HUES64 (cell line): ENCODE data around the gene KLF13.

Experiments
- H3K27ac ChIP-seq: 2 replicates; pipeline ENCODE4 v1.7.0; 2013; ENCODE audit warnings: low read depth, low read length, inconsistent platforms
- H3K27me3 ChIP-seq: 2 replicates; pipeline ENCODE4 v1.6.1; 2013; ENCODE audit warnings: mild to moderate bottlenecking, low read length; ENCODE audit not compliant: insufficient read depth
- H3K36me3 ChIP-seq: 2 replicates; pipeline ENCODE4 v1.6.1; 2013; ENCODE audit warnings: mild to moderate bottlenecking, low read length; ENCODE audit not compliant: insufficient read depth
- H3K4me1 ChIP-seq: 2 replicates; pipeline ENCODE4 v1.6.1; 2013; ENCODE audit warnings: mild to moderate bottlenecking, low read length, moderate library complexity; ENCODE audit not compliant: insufficient read depth
- H3K4me3 ChIP-seq: 2 replicates; pipeline ENCODE4 v1.5.1; 2013; ENCODE audit warnings: mild to moderate bottlenecking, low read length, moderate library complexity
- H3K9ac ChIP-seq: 2 replicates; pipeline ENCODE4 v1.6.1; 2013; ENCODE audit warnings: mild to moderate bottlenecking, low read depth, low read length
- H3K9me3 ChIP-seq: 2 replicates; pipeline ENCODE4 v1.6.1; 2013; ENCODE audit warnings: low read depth, low read length; ENCODE audit not compliant: insufficient read depth
- WGBS: fragments of 150-250, 120-280 bp; methylation state at CpG from one replicate; pipeline ENCODE4 v1.1.7; 2013; ENCODE audit warnings: missing lambda C conversion rate; 5-methylcytosine and 5-hydroxymethylcytosine counted together

The KLF13 gene

GRCh38 chr15:31361764-31362515 is 35.3 kb downstream of the KLF13 start:
- Histone ChIP-seq H3K27me3 (no peaks in the 10 kb centered on the region), H3K4me3 (no peak overlapping the region), H3K4me1 (peaks cover 51% of the 10 kb centered on the region), H3K36me3 (no peaks in the 10 kb centered on the region), H3K9me3 (no peaks in the 10 kb centered on the region), H3K9ac (no peak overlapping the region), H3K27ac (0 out of 2 replicates have a peak overlapping the region, but pooled peaks have one; percentile 32)
- 58% methylated on average over 6 of the region's 6 CpGs for WGBS

- H3K27me3 ChIP-seq: no peaks in the 10 kb centered on the region
- H3K27ac ChIP-seq: no peak overlapping the region
- H3K36me3 ChIP-seq: no peaks in the 10 kb centered on the region
- 74% methylated on average over 5 of the region's 5 CpGs for WGBS
- no peak overlapping the region for H3K9ac ChIP-seq
- no peaks in the 10 kb centered on the region for H3K9me3 ChIP-seq
- peaks cover 60% of the 10 kb centered on the region for H3K4me1 ChIP-seq
- no peak overlapping the region for H3K4me3 ChIP-seq
Observed at GRCh38 chr15:31362886-31363285, 36.3 kb downstream of the KLF13 start.

GRCh38 chr15:31364301-31365031 is 37.8 kb downstream of the KLF13 start:
- Histone ChIP-seq H3K9me3 (no peaks in the 10 kb centered on the region), H3K9ac (no peak overlapping the region), H3K4me1 (peaks cover 63% of the 10 kb centered on the region), H3K4me3 (no peak overlapping the region), H3K36me3 (no peaks in the 10 kb centered on the region), H3K27ac (no peak overlapping the region), H3K27me3 (no peaks in the 10 kb centered on the region)
- 62% methylated on average over 10 of the region's 10 CpGs for WGBS

GRCh38 chr15:31365032-31365654 is 38.5 kb downstream of the KLF13 start:
- no peak overlapping the region for H3K27ac ChIP-seq
- 50% methylated on average over 10 of the region's 10 CpGs for WGBS
- H3K9me3 ChIP-seq: no peaks in the 10 kb centered on the region
- H3K27me3 ChIP-seq: no peaks in the 10 kb centered on the region
- H3K36me3 ChIP-seq: no peaks in the 10 kb centered on the region
- H3K4me3 ChIP-seq: no peak overlapping the region
- no peak overlapping the region for H3K9ac ChIP-seq
- H3K4me1 ChIP-seq: peaks cover 63% of the 10 kb centered on the region

- Histone ChIP-seq H3K9me3 (no peaks in the 10 kb centered on the region), H3K4me3 (no peak overlapping the region), H3K9ac (peak overlapping the region; percentile 27; the same call in 1 of the 2 replicates), H3K36me3 (no peaks in the 10 kb centered on the region), H3K27ac (peak overlapping the region; percentile 30; the same call in 1 of the 2 replicates), H3K27me3 (no peaks in the 10 kb centered on the region), H3K4me1 (peaks cover 60% of the 10 kb centered on the region)
- WGBS: 18% methylated on average over 22 of the region's 22 CpGs
Observed at GRCh38 chr15:31365655-31366127, 39.1 kb downstream of the KLF13 start.

DNA sequence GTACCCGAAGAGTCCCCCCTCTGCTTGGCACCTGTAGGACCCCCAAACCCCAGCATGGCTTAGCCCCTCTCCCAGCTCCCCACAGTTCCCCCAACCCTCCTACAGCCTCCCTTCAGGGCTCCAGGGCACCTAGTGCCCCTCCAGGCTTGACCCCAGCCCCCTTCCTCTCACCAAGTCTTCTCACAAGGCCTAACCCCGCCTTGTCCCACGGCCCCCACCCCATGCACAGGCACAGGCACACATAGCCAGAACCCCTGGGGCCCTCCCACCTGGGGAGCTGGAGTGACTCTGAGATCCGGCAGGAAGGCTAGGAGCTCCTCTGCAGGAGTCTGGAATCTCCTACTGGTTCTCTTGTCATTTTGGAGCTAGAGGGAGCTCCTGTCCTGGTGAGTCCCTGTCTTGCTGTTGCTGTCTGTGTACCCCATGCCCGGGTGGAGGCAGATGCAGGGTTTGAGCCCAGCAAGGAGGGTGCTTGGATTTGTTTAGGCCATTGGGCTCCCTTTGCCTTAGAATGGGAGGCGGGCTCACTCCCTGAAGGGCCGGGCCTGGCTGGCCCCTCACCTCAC is 39.6 kb downstream of the KLF13 start:
- WGBS: 27% methylated on average over 7 of the region's 7 CpGs
- H3K9ac ChIP-seq: no peak overlapping the region; the same call in 1 of the 2 replicates
- H3K4me3 ChIP-seq: 0 out of 2 replicates have a peak overlapping the region, but pooled peaks have one; percentile 8
- H3K27ac ChIP-seq: peak overlapping the region; percentile 48; the same call in 1 of the 2 replicates
- peaks cover 54% of the 10 kb centered on the region for H3K4me1 ChIP-seq
- H3K9me3 ChIP-seq: no peaks in the 10 kb centered on the region
- H3K36me3 ChIP-seq: no peaks in the 10 kb centered on the region
- H3K27me3 ChIP-seq: no peaks in the 10 kb centered on the region

GRCh38 chr15:31367021-31367729 is 40.5 kb downstream of the KLF13 start:
- no peaks in the 10 kb centered on the region for H3K36me3 ChIP-seq
- no peak overlapping the region for H3K9ac ChIP-seq
- H3K9me3 ChIP-seq: no peaks in the 10 kb centered on the region
- 82% methylated on average over 11 of the region's 11 CpGs for WGBS
- H3K27ac ChIP-seq: no peak overlapping the region
- peaks cover 51% of the 10 kb centered on the region for H3K4me1 ChIP-seq
- no peak overlapping the region for H3K4me3 ChIP-seq
- no peaks in the 10 kb centered on the region for H3K27me3 ChIP-seq

DNA sequence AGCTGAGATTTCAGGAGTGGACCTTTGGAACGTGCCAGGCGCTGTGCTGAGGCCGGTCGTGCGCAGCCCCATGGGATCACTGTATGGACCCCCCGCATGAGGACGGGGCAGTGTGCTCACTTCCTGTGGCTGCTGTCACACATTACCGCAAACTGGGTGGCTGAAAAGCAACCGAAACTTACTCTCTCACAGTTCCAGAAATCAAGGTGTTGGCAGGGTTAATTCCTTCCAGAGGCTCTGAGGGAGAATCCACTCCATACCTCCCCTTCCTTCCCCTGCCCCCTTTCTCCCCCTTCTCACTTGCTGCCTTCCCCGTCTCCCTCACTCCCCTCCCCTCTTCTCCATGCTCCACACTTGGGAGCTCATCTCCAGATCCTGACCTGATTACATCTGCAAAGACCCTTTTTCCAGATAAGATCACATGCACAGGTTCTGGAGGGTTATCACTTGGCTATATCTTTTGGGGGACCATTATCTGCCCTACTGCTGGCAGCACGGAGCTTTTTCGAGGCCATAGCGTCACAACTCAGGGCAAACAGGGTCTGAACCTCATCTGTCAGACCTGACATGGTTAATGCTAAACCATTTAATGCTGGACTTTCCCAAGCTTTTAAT is 41.2 kb downstream of the KLF13 start:
- Histone ChIP-seq H3K4me1 (peaks cover 49% of the 10 kb centered on the region), H3K9me3 (no peaks in the 10 kb centered on the region), H3K9ac (no peak overlapping the region), H3K36me3 (no peaks in the 10 kb centered on the region), H3K4me3 (no peak overlapping the region), H3K27me3 (no peaks in the 10 kb centered on the region), H3K27ac (no peak overlapping the region)
- 86% methylated on average over 13 of the region's 13 CpGs for WGBS

DNA sequence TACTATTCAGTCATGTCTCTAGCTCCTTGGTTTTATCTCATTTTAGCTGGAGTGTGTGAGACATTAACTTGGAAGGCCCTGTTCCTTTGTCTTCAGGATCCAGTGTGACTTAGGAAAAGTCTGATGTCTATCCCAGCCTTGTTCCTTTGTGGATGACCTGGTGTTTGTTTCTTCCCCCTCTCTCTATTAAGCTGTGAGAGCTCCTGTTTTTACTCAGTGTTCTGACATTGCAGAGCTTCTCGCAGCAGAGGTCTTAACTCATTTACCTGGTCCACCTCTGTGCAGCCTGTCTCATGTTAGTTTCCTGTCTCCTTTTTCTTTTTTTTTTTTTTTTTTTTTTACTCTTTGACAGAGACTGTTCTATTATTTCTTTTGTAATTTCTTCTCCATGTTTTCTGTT is 43.1 kb downstream of the KLF13 start:
- no peak overlapping the region for H3K27ac ChIP-seq
- H3K9ac ChIP-seq: no peak overlapping the region
- 88% methylated on average over 1 of the region's 1 CpG for WGBS
- H3K36me3 ChIP-seq: no peaks in the 10 kb centered on the region
- H3K4me1 ChIP-seq: peaks cover 45% of the 10 kb centered on the region
- no peaks in the 10 kb centered on the region for H3K9me3 ChIP-seq
- H3K27me3 ChIP-seq: no peaks in the 10 kb centered on the region
- no peak overlapping the region for H3K4me3 ChIP-seq

DNA sequence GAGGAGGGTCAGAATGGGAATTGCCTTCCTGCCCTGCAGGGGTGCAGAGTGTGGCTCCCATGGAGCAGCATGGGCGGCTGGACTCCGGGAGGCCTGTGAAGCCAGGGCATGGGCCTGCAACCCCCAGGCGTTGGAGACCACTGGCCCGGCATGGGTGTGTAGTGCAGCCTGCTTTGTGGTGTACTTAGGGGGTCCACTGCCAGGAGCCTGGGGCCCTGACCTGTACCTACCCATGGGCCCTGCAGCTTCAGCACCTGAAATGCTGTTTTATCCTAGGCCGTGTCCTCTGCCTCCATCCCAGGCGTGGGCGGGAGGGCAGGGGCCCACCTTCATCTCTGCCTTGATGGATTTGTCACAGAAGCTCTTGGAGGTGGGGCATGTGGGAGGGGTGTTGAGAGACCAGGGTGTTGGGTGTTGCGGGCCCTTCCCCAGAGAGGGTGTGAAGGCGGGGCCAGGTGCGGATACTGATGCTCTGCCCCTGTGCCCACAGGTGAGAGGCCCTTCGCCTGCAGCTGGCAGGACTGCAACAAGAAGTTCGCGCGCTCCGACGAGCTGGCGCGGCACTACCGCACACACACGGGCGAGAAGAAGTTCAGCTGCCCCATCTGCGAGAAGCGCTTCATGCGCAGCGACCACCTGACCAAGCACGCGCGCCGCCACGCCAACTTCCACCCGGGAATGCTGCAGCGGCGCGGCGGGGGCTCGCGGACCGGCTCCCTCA is 45.0 kb downstream of the KLF13 start:
- WGBS: 94% methylated on average over 38 of the region's 38 CpGs
- no peak overlapping the region for H3K9ac ChIP-seq
- H3K27ac ChIP-seq: no peak overlapping the region; the same call in 1 of the 2 replicates
- H3K36me3 ChIP-seq: no peaks in the 10 kb centered on the region
- no peak overlapping the region for H3K4me3 ChIP-seq
- H3K4me1 ChIP-seq: peaks cover 34% of the 10 kb centered on the region
- no peaks in the 10 kb centered on the region for H3K27me3 ChIP-seq
- H3K9me3 ChIP-seq: no peaks in the 10 kb centered on the region
